GM21825 (cell line): ENCODE data around the gene CBFB.
A peak's percentile ranks its signal among the peaks of the same experiment; 100 is the strongest.
"Not testable (repeated sequence)": the region's sequence is repeated elsewhere in the genome, so short reads cannot be mapped to it uniquely, and the experiment has no call there.

ENCODE experiments used
- ATAC-seq: cut with Tn5 transposase; IDR thresholded peaks from one replicate; pipeline ENCODE4 v1.9.1; 2021; ENCODE audit warnings: mild to moderate bottlenecking, moderate library complexity; ENCODE audit not compliant: unreplicated experiment

CBFB gene

DNA sequence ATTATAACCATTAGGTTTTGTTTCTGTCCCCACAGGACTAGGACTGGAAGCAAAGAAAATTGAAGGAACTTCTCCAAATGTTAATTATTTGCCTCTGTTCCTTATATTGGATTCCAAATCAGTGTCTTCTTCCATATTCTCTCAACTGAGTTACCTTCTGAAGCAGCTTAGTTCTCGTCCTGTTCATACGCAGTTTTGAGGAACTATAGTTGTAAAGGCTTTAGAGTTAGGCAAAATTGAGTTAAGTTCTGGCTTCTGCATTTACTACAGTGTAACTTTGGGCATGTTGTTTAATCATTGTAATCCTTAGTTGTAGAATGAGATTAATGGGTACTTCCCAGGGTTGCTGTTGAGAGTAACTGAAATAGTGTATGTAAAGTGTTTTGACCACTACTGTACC, 11.2 kb downstream of the CBFB start:
- no peak for ATAC-seq

DNA sequence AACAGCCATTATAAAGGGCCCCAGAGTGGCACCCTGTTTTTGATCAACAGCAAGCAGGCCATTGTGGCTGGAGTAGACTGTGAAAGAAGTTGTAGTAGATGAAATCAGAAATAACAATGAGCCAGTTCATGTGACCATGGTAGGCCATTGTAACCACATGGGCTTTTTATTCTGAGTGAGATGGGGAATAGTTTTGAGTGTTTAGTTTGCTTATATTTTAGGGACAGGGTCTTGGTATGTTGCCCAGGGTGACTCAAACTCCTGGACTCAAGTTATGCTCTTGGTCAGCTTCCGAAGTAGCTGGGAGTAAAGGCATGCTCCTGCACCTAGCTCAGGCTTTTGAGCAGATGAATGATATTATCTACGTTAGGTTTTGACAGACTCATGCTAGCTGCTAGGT, 12.0 kb downstream of the CBFB start:
- ATAC-seq, result no peak

DNA sequence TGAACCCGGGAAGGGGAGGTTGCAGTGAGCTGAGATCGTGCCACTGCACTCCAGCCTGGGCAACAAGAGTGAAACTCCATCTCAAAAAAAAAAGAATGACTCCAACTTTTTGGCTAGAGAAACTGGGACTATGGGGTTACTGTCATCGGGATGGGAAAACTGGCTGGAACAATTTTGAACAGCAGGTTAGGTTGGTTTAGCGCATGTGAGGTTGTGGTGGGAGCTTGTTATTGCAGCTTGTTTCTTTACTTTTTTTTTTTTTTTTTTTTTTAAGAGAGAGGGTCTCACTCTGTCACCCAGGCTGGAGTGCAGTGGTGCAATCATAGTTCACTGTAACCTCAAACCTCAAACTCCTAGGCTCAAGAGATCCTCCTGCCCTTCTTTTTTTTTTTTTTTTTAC, 12.6 kb downstream of the CBFB start:
- ATAC-seq, result not testable (repeated sequence)

DNA sequence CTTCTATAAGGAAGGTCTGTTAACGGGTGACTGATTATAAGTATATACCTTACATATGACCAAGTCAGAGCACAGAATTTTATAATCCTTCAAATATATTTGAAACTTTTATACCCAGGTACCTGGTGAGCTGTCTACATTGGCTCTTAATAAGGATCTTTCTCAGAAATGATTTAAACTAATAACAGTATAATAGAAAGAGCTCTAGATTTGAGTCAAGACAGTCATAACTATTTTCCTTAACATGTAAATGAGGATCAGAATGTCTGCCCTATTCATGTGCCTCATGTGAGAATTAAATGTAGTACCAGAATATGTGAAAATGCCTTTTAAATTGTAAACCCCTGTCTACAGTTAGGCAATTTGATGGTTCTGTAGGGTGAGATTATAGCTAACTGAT, 14.5 kb downstream of the CBFB start:
- ATAC-seq, result no peak

DNA sequence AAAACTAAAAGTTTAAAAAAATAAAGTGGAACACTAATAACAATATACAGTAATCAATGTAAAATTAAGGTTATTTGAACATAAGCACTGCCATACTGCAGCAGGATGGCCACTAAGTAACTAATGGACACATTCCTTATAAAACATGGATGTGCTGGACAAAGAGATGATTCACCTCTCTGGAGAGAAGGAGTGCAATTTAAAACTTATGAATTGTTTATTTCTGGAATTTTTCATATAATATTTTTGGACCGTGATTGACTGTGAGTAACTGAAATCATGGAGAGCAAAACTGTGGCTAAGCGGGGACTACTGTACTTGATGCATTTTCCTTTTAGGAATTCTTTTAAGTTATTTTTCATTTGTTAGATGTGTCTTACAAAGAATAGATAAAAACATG, 21.8 kb downstream of the CBFB start:
- ATAC-seq, result no peak

DNA sequence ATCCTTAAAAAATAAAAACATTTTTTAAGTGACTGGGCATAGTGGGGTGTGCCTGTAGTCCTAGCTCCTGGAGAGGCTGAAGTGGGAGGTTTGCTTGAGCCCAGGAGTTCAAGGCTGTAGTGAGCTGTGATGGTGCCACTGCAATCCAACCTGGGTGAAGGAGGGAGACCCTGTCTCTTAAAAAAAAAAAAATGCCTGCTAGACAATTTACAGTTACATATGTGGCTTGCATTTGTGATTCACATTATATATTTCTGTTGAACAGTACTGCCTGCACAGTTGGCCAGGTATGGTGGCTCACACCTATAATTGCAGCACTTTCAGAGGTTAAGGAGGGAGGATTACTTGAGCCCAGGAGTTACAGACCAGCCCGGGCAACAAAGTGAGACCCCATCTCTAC, 23.4 kb downstream of the CBFB start:
- ATAC-seq, result no peak

DNA sequence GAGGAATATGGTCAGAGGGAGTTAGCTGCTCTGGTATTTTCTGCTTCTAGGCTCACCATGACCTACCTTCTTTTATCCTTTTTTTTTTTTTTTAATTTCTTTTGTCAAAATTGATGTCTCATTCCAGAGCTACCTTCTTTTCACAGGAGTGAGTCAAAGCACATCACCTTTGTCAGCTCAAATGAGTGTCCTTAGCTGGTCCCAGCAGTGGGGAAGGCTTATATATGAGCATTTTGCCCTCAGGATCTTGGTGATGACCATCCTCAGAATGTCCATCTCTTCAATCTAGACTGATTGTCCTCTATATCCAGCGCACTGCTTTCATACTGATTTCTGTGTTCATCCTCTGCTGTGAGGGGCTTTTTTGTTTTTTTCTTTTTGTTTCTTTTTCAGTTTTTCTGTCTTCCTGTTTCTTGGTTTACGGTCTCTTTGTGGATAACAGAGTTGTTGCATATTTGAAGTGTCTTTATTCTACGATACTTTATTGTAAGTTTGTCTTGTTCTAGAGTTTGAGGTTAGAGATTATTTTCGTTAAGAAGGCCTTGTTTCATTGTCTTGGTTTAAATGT, 24.9 kb downstream of the CBFB start:
- ATAC-seq, result no peak

DNA sequence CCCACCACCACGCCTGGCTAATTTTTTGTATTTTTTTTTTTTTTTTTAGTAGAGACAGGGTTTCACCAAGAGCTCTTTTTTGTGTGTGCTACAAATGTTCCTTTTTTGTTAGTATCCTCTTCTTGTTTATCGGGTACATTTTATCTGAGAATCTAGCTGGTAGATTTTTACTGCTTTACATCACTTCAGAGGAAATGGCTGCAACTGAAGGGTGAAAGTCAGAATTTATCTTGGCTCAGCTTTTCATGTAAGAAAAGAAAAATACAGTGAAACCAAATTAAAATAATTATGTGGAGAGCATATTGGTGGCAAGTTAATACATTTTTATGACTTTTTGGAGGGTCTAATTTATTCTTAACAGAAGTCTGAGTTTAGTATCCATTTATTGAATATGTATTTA, 26.0 kb downstream of the CBFB start:
- ATAC-seq, result no peak

DNA sequence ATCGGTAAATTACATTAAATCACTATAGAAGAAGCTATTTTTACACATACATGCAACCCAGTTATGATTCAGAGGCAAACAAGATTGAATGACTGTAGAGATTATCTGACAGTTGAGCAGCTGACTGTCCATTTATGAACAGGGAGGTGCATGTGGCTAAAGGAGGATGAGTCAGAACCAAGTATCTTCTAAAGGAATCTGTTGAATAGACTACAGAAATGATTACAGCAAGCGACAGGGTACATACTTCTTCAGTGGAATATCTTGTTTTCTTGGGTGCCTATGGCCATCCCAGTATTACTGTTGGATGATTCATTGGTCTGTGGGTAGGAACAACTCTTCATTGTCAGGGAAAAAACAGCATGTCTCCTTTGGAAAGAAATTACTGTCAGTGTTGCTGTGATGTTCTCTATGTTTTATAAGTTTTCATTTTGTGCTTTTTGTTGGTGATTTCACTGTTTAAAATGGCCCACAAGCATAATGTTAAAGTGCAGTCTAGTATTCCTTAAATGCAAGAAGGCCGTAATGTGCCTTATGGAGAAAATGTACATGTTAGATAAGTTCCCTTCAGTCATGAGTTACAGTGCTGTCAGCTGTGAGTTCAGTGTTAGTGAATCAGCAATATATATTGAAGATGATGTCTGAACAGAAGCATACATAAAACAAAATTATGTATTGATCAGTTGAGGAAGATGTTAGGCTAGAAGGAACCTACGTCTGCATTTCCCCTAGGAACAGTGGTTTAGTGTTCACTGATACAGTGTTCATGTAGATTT, 27.0 kb downstream of the CBFB start:
- ATAC-seq, result no peak

DNA sequence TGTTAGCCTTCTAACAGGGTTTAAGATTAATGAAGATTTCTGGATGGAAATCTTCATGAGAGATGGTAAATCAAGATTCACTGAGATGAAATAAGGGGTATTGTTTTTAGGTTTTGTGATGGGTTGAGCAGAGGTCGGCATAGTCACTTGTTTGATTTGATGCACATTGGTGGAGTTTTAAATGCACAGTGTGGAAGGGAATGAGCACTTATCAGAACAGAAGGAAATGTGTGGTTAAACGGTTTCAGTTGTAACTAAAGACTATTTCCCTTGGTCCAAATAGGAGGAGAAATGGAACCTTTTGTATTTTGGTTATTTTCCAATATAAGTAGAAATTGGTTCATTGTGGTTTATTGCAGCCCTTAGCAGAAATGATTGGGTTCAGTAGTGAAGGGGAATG, 34.1 kb downstream of the CBFB start:
- ATAC-seq, result no peak

DNA sequence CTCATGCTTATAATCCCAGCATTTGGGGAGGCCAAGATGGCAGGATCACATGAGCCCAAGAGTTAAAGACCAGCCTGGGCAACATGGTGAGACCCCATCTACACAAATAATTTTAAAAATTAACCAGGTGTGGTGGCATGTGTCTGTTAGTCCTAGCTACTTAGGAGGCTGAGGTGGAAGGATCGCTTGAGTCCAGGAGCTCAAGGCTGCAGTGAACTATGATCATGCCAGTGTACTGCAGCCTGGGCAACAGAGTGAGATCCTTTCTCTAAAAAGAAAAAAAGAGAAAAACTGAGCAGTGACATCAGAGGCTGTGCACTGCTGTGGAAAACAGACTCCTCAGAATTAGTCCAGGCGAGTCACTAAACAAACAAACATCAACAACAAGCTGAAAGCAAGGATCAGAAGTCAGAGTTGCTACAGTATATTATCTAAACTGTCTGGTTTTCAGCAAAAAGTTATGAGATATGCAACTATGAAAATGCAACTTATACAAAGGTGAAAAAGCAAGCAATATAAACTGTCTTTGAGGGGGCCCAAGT, 39.3 kb downstream of the CBFB start:
- ATAC-seq, result no peak

DNA sequence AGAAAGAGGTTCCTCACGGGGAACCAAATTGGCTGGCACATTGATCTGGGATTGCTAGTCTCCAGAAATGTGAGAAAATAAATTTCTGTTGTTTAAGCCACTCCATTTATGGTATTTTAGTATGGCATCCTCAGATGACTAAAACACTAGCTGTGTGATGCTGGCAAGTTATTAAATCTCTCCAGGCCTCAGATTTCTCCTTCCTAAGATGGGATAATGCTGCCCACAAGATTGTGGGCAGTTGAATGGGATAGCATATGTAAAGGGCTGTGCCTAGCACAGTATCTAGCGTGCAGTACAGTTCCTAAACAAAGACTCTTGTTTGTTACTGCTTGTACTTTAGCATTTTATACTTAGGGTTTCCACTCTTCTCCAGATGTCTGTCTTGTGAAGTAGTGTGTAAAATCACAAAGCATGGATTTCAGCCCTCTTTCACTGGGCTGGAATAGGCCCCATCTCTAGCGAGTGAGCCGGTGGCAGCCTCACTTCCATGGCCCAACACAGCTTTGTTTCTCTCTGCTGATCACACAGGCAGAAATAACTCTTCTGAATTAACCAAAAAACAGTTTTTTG, 42.6 kb downstream of the CBFB start:
- no peak for ATAC-seq

DNA sequence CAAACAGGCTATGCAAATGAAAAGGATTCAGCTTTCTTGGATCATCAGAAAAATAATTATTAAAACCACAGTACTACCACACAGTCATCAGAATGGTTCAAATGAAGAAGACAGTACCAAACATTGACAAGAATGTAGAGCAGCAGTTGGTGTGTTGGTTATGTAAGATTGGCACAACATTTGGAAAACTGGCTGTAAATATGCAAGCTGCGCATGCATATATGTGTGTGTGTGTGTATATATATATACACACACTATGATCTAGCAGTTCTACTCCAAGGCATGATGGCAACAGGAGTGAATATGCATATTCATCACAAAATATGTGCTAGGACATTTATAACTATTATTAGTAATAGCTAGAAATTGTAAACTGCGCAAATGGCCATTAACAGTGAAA, 46.4 kb downstream of the CBFB start:
- no peak for ATAC-seq

DNA sequence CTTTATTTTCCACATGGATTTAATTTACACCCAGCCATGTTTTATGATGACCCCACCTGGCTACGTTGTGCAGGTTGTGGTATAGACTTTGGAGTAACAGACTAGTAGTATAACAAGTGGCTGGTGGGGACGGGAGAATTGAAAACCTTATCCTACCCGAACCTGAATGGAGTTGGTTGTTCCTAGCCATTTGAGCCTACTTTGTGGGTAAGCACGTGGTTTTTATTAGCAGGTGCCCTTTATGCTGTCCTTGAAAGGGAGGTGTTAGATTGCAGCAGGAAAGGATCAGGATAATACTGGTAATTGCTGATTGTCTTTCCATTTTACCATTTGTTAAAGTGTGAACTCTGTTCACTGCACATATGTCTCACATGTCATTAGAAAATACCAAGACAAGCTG, 48.9 kb downstream of the CBFB start:
- ATAC-seq, result no peak

DNA sequence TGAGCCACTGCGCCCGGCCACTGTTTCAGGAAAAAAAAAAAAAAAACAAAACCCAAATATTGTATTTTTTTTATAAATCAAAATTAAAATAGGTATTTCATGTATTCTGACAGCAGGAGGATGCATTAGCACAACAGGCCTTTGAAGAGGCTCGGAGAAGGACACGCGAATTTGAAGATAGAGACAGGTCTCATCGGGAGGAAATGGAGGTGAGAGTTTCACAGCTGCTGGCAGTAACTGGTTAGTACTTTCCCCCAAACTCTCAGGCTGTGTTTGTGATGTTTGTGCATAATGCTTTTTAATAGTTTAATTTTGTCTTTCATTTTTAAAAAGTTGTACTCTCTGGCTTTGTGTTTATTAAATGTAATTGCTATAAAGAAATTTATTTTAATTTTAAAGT, 53.2 kb downstream of the CBFB start:
- ATAC-seq, result no peak

DNA sequence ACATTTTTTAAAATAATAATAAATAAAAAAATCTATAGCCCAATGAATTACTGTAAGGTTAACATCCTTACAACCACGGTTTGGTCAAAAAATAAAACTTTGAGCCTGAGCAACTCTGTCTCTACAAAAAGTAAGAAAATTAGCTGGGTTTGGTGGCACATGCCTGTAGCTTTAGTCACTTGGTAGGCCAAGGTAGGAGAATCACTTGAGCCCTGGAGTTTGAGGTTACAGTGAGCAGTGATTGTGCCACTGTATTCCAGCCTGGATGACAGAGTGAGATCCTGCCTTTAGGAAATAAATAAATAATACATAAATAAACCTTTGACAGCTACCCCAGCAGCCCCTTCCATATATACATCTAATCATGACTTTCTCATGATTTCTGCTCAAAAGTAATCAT, 53.9 kb downstream of the CBFB start:
- ATAC-seq, result no peak

DNA sequence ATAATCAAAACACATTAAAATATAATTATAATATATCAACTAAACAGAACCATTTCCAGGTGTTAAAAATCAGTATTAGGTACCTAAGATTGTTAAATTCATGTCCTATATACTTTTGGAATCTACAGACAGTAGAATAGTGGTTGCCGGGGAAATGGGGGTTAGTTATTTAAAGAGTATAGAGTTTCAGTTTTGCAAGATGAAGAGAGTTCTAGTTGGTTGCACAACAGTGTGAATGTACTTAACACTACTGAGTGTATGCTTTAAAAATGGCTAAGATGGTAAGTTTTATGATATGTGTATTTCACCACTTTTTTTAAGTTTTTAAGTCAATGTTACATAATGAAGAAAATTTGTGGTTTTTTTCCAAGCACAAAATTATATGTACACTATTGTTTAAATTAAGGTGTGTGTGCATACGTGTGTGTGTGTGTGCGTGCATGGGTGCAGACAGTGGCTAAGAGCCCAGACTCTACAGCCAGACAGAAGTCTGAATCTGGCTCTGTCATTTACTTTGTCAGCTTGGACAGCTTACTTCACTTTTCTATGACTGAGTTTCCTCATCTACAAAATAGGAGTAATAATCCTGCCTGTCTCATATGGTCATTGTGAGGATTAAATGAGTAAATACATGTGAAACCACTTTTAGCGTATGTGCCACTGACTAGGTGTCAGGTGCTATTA, 55.5 kb downstream of the CBFB start:
- peak; percentile 73 for ATAC-seq

DNA sequence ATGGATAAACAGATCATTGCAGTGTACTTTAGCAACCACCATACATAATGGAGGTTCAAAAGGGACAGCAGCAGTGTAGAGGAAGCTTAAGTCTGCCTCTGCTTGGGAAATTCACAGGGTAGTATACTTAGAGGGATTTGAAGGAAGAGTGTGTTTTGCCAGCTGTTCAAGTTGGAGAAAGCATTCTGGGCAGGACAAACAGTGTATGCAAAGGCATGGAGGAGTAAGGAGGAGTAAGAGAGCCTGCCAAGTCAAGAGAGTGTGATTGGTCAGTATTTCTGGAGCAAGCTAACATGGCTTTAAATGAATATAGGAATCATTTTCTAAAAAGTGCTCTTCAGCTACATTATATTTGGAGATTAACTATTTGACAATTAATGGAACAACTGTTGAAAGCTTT, 57.9 kb downstream of the CBFB start:
- no peak for ATAC-seq

DNA sequence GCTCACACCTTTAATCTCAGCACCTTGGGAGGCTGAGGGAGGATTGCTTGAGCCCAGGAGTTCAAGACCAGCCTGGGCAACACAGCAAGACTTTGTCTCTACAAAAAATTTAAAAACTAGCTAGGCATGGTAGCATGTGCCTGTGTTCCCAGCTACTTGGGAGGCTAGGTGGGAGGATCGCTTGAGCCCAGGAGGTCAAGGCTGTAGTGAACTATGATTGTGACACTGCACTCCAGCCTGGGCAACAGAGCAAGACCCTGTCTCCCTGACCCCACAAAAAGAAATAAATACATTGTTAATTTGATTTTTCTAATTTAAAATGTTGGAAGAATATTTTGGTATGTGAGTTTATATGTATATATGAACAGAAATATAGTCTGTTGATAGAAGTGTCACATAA, 58.3 kb downstream of the CBFB start:
- no peak for ATAC-seq

DNA sequence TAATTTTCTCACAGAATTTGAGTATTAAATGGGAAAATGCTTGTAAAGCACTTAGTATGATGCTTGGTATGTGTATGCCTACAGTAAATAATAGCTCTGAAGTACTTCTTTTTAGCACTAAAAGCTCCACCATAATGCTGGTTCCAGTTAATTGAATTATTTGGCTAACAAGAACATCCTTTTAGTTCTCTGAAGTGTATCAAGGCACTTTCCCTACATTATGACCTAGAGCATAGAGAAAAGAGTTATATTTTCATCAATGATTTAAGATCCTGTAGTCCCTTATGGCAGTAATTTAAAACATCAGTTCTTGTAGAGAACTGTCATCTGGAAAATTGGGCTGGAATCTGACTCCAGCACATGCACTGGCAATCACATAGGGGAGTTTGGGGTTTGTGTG, 58.9 kb downstream of the CBFB start:
- ATAC-seq, result no peak

DNA sequence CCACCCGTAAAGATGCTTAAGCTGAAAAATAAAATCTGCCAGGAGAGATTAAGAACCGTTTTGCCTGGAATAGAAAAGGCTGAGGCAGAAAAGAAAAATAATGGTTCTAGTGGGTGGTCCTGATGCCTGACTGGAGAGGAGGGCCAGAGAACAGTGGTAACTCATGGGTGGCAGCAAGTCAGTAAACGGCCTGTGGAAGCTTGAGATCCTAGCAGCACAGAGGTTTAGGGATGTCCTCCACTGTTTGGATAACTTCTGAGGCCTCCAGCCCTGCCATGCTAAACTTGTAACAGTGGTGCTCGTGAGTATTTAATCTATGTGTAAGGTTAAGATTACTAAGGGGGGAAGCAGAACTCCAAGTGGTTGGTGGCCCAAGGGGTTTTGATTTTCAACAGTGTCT, 59.6 kb downstream of the CBFB start:
- ATAC-seq, result no peak

DNA sequence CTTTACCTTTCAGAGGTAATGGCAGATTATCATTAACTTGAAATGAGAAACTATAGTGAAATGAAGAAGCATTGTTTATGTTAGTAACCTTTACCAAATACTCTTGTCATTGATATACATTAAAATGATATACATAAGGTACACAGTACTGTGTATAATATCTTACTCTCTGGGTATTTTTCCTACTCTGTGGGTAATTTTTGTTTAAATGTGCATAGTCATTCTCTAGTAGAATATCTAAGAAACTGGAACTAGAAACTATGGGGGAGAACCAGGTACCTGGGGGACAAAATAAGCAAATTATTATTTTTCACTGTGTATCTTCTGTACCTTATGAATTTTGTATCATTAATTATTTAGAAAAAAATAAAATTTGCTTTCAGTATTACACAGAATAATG, 60.2 kb downstream of the CBFB start:
- ATAC-seq, result no peak
